Ovary (tissue), 9 donors: ENCODE measurements around the gene LAMTOR5. TPM values are rescaled to one million over a fixed set of nuclear protein-coding genes. Genes with fewer than 3 reads are reported as not detected.
"Not testable (repeated sequence)": the region's sequence is repeated elsewhere in the genome, so short reads cannot be mapped to it uniquely, and the experiment has no call there.

Experiments used
- DNase-seq, 5 donors: peaks; one replicate each; pipeline ENCODE4 v3.0.0-alpha.2; 2019 to 2020
- H3K27ac ChIP-seq, 2 donors: fragments of 200-600 bp; one replicate each; pipeline versions ENCODE4 v1.5.1 to v1.8.0; 2019 to 2022
- H3K27me3 ChIP-seq: fragments of 200-600 bp; one replicate; pipeline ENCODE4 v1.8.0; 2022
- H3K36me3 ChIP-seq: fragments of 200-600 bp; sonication (generic); one replicate; pipeline ENCODE4 v1.5.1; 2019
- H3K4me1 ChIP-seq: one replicate; pipeline ENCODE4 v1.8.1; 2013; ENCODE audit warnings: mild to moderate bottlenecking, moderate library complexity; ENCODE audit not compliant: insufficient read depth
- H3K4me3 ChIP-seq: fragments of 200-600 bp; sonication (generic); one replicate; pipeline ENCODE4 v1.5.1; 2017
- H3K9me3 ChIP-seq, 2 donors: fragments of 200-600 bp in 1 of 2; sonication (generic) in 1 of 2; one replicate each; pipeline versions ENCODE4 v1.5.1 to v1.8.1; 2013 to 2019; ENCODE audit warnings: mild to moderate bottlenecking in 1 of 2, moderate library complexity in 1 of 2
- EP300 ChIP-seq: sonication (generic); formaldehyde crosslinking; IDR thresholded peaks from one replicate; pipeline ENCODE4 v1.6.1; 2017; ENCODE audit warnings: antibody characterized with exemption
- POLR2A ChIP-seq: fragments of 450-650 bp; IDR thresholded peaks from one replicate; pipeline ENCODE4 v1.6.1; 2017; ENCODE audit warnings: antibody characterized with exemption, mild to moderate bottlenecking, moderate library complexity
- WGBS, 3 donors: extraction: QIAGEN DNeasy Blood & Tissue Kit in 1 of 3; methylation state at CpG; one replicate each; pipeline versions ENCODE4 v1.1.5 to v1.1.7; 2013 to 2017; 5-methylcytosine and 5-hydroxymethylcytosine counted together
- intact Hi-C, 4 donors: fragments of 100-400 bp; cut with DNase I; formaldehyde crosslinking; loops; one replicate each; pipeline versions ENCODE4 v1.11.0 to v1.15.1; 2022 to 2023
- polyA plus RNA-seq, 2 donors: library from polyadenylated mRNA; stranded (reverse); fragments of 200-250 nt in 1 of 2; fragments of 350-450 nt in 1 of 2; fragmentation: Illumina TruSeq in 1 of 2; extraction: RNeasy Lipid Tissue Mini Kit (QIAGEN cat#74804) in 1 of 2; gene quantifications; one replicate each; pipeline ENCODE4 v1.2.3, GENCODE V29; 2013 to 2014
- total RNA-seq, 7 donors: library from RNA; depleted of rRNA in 2 of 7; stranded (reverse); fragments of >200 nt in 2 of 7; fragmentation: NEBNext Ultra II Directional in 3 of 7; extraction: Animal tissue kit (Norgen Biotek cat#: 25700) in 3 of 7; gene quantifications; one replicate each; pipeline versions ENCODE4 v1.1.0 to v1.2.4, GENCODE V29; 2016 to 2023
- TF ChIP-seq, protein P1 (sequence below), 3 donors: fragments of 450-650 bp in 2 of 3; fragments of 200-600 bp in 1 of 3; IDR thresholded peaks; one replicate each; pipeline versions ENCODE4 v1.5.1 to v1.8.0; 2016 to 2022; ENCODE audit warnings: antibody characterized with exemption in 3 of 3, mild to moderate bottlenecking in 1 of 3
- donor health status: DM: no; HTN: no; CAD: no; lungs with moderate emphysema.
- donor health status: DM: no; HTN: no; CAD: no.
- donor health status: Bipolar disorder and iron deficiency.
- donor health status: DM: yes; HTN: yes; CAD: no.
- donor health status: DM: no; HTN: no; CAD: no.
- donor health status: DM: yes; HTN: yes; CAD: no.

LAMTOR5 gene
- total and polyA plus RNA-seq, 9 donors = 103 to 265 (median 124) TPM

DNA sequence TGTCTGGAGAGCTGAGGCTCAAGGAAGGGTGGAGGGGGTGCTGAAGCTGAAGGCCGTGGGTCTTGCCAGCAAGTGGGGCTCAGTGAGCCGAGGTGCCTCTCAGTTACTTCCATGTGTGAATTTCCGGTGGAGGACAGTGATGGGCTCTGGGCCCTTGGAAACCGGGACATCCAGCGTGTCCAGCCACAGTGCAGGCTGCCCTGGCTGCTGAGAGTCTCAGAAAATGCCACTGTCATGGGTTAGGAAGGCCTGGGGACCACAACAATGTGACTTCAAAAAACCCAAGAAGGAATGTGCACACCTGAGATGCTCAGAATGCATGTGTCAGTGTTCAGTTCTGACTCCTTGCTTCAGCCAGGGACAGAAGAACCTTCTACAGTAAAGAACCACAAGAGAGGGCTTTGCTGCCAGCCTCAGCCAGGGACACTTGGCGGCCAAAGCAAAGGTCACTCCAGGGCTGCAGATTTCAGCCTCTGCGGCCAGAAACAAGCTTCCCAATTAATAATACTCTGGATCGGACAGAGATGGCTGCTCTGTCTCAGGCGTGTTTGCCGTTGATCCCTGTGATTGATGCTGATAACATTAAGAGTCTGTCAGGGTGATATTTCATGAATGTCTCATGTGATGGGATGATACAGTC lies 12.6 kb upstream of the LAMTOR5 start:
- no peak overlapping the region for H3K27ac ChIP-seq
- H3K4me3 ChIP-seq = no peak overlapping the region
- H3K9me3 ChIP-seq = no peaks in the 10 kb centered on the region
- peaks cover 4% of the 10 kb centered on the region for H3K4me1 ChIP-seq
- 86 to 91% (median 89%) methylated on average over 10 of the region's 10 CpGs for WGBS, 3 donors
- no peak for TF ChIP-seq POLR2A
- TF ChIP-seq, protein P1, sequence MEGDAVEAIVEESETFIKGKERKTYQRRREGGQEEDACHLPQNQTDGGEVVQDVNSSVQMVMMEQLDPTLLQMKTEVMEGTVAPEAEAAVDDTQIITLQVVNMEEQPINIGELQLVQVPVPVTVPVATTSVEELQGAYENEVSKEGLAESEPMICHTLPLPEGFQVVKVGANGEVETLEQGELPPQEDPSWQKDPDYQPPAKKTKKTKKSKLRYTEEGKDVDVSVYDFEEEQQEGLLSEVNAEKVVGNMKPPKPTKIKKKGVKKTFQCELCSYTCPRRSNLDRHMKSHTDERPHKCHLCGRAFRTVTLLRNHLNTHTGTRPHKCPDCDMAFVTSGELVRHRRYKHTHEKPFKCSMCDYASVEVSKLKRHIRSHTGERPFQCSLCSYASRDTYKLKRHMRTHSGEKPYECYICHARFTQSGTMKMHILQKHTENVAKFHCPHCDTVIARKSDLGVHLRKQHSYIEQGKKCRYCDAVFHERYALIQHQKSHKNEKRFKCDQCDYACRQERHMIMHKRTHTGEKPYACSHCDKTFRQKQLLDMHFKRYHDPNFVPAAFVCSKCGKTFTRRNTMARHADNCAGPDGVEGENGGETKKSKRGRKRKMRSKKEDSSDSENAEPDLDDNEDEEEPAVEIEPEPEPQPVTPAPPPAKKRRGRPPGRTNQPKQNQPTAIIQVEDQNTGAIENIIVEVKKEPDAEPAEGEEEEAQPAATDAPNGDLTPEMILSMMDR (IDR thresholded peaks at IDR 0.05) = no peak
- TF ChIP-seq EP300 = no peak
- no peak for DNase-seq
- no peaks in the 10 kb centered on the region for H3K36me3 ChIP-seq
- H3K27me3 ChIP-seq = no peaks in the 10 kb centered on the region
- intact Hi-C loops = no loop called here

DNA sequence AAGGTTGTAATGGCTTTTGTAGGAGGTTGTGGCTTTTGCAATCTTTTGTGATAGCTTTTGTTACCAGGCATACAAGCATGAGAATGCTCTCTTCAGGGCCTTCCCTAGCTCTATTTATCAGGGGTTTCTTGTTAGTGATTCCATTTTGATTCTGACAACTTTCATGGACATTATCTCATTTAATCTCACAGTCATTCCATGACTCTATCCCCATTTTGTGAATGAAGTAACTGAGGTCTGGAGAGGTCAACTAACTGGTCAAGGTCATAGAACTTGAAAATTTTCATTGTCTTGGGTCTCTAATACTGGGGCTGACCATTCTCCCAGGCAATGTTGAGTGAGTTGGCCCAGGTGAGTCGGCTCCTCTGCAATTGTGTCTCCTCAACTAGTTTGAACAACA lies 11.2 kb upstream of the LAMTOR5 start:
- H3K4me3 ChIP-seq = no peak overlapping the region
- peaks cover 9% of the 10 kb centered on the region for H3K4me1 ChIP-seq
- intact Hi-C loops = no loop called here
- 91 to 100% (median 96%) methylated on average over 1 of the region's 1 CpG for WGBS, 3 donors
- no peaks in the 10 kb centered on the region for H3K27me3 ChIP-seq
- H3K36me3 ChIP-seq = no peaks in the 10 kb centered on the region
- DNase-seq = no peak
- no peaks in the 10 kb centered on the region for H3K9me3 ChIP-seq
- TF ChIP-seq EP300 (no peak), POLR2A (no peak)
- TF ChIP-seq, protein P1 (IDR thresholded peaks at IDR 0.05) = no peak
- H3K27ac ChIP-seq = no peak overlapping the region

DNA sequence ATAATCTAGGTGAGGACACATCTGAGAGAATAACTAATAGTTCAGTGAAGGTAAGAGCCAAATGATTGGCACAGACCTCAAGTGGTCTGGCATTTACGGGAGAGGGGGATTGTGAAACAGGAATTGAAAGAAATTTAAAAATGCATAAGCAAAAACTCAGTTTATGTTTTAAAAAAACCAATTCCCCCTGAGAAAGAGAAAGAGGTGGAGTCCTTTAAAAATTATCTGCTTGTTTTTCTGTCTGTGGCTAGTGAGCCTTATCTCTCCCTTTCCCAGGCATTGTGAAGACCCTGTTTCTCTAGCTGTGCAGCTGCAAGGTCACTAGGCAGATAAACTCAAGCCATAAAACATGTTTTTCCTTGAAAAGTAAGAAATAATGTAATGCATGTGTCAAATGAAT lies 5.6 kb upstream of the LAMTOR5 start:
- not testable (repeated sequence) for DNase-seq, H3K27me3 ChIP-seq, H3K9me3 ChIP-seq, H3K36me3 ChIP-seq, H3K4me3 ChIP-seq
- Histone ChIP-seq H3K27ac (peak overlapping the region in 1 of 2 donors; percentile 76), H3K4me1 (peaks cover 16% of the 10 kb centered on the region)
- intact Hi-C loops = loop anchor here in 3 of 4 donors (2.0 to 5.0 kb wide), 3 partner anchors 44 to 48 kb away; no protein-coding TSS in a partner anchor
- WGBS, 3 donors = 12 to 23% (median 18%) methylated on average over 1 of the region's 1 CpG

DNA sequence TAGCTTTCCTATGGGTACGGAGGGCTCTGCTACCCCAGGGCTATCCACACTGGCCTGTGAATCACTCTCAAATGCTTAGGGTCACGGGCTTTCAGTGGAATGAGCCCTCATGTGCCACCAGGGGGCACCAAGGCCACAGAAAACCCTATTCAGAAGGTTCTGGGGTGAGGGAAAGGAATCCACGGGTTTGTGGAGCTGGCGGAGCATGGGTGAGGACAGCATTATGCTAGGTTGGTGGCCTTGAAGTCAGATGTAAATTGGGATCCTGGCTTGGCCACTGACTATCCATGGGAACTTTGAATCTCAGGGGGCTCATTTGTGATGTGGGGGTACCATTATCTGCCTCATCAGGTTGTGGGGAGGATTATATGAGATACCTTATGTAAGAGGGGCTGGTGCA lies 5.1 kb upstream of the LAMTOR5 start:
- peak overlapping the region; percentile 61 to 76 for H3K27ac ChIP-seq
- peak; percentile 87 to 93 (median 90) for DNase-seq
- peaks cover 16% of the 10 kb centered on the region for H3K4me1 ChIP-seq
- H3K27me3 ChIP-seq = no peaks in the 10 kb centered on the region
- intact Hi-C loops = loop anchor here in 3 of 4 donors (2.0 to 5.0 kb wide), 3 partner anchors 44 to 48 kb away; no protein-coding TSS in a partner anchor
- no peaks in the 10 kb centered on the region for H3K9me3 ChIP-seq
- no peak overlapping the region for H3K4me3 ChIP-seq
- WGBS, 3 donors = 7 to 14% (median 9%) methylated on average over 4 of the region's 4 CpGs
- TF ChIP-seq, protein P1 (IDR thresholded peaks at IDR 0.05) = peak; percentile 68 to 92 (median 91)
- TF ChIP-seq POLR2A = peak; percentile 29
- TF ChIP-seq EP300 = no peak
- H3K36me3 ChIP-seq = no peaks in the 10 kb centered on the region

DNA sequence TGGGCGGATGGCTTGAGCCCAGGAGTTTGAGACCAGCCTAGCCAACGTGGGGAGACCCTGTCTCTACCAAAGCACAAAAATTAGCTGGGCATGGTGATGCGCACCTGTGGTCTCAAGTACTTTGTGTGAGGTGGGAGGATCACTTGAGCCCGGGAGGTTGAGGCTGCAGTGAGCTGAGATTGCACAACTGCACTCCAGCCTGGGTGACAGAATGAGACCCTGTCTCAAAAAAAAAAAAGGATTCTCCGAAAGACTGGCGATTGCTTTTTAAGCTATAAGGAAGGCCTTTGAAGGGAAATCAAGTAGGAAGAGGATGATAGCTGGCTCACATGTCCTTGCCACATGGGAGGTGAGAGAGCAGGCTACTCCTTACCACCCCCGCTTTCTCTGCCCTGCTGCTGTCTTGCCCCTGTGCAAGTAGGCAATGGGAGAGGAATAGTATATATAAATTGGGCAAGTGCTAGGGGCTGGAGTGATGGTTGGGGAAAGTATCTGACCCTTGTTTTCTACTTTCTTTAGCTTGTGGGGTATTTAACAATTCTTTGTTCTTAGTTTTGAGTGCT lies 3.8 kb upstream of the LAMTOR5 start:
- H3K4me1 ChIP-seq = peaks cover 16% of the 10 kb centered on the region
- no peak overlapping the region for H3K4me3 ChIP-seq
- H3K9me3 ChIP-seq = no peaks in the 10 kb centered on the region
- H3K27me3 ChIP-seq = no peaks in the 10 kb centered on the region
- DNase-seq = no peak
- no peaks in the 10 kb centered on the region for H3K36me3 ChIP-seq
- H3K27ac ChIP-seq = no peak overlapping the region
- WGBS, 3 donors = 80 to 89% (median 83%) methylated on average over 7 of the region's 7 CpGs
- no peak for TF ChIP-seq EP300
- TF ChIP-seq, protein P1 (IDR thresholded peaks at IDR 0.05) = no peak
- intact Hi-C loops = loop anchor here in 1 of 4 donors (5.0 kb wide), 1 partner anchor 46 kb away; no protein-coding TSS in a partner anchor
